Raji (cell line): ENCODE results near the gene SLC2A4RG.

Experiments
- POLR2A ChIP-seq: IDR thresholded peaks from 2 replicates; pipeline ENCODE4 v1.6.1; 2011; ENCODE audit warnings: low read depth, low read length, control low read depth; ENCODE audit not compliant: insufficient read depth

SLC2A4RG gene

DNA sequence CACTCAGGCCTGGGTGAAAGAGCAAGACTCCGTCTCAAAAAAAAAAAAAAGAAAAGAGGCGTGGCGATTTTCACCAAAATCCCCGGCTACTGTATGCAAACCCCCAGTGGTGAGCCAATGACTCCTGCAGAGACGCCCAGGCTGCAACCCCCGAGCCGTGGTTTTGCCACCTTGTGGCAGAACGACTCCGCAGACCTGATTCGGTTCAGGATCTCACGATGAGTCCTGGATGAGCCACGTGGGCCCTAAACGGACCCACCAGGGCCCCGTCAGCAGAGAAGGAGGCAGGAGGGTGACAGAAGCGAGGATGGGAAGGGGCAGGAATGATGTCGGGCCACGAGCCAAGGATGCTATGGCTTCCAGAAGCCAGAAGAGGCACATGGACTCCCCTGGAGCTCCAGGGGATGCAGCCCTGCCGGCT, 42.5 kb downstream of the SLC2A4RG start:
- no peak for TF ChIP-seq POLR2A

GRCh38 chr20:63782521-63782971, 43.0 kb downstream of the SLC2A4RG start:
- no peak for TF ChIP-seq POLR2A

DNA sequence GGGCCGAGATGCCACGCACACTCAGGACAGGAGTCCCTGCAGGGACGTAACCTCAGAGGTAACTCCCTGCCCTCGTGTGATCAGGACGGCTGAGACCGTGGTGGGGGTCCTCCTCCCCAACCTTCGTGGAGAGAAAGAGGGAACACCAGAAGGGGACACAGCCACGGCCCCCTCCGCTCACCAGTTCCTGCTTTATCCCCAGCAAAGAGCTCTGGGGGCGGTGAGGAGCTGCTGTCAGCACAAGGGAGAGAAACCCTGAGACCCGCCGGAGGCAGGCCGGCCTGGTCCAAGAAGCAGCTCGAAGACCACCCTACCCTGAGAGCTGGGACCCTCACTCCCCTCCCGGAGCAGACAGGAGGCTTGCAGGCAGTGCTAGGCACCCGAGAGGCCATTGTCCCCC, 44.4 kb downstream of the SLC2A4RG start:
- no peak for TF ChIP-seq POLR2A

- TF ChIP-seq POLR2A: no peak
Measured at GRCh38 chr20:63785691-63786131, 46.1 kb downstream of the SLC2A4RG start.

DNA sequence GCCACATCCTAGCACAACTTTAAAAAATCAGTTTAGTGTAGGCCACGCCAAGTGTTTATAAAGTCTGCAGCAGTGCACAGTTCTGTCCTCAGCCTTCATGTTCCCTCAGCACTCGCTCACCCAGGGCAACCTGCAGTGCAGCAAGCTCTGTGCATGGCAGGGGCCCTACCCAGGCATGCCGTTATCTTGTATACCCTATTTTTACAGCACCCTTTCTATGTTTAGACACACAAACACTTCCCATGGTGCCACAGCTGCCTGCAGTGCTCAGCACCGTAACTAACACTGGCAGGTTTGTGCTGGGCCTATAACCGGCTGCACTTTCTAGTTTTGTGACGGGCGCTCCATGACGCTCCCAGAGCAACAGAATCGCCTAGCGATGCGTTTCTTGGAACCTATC, 47.7 kb downstream of the SLC2A4RG start:
- no peak for TF ChIP-seq POLR2A

DNA sequence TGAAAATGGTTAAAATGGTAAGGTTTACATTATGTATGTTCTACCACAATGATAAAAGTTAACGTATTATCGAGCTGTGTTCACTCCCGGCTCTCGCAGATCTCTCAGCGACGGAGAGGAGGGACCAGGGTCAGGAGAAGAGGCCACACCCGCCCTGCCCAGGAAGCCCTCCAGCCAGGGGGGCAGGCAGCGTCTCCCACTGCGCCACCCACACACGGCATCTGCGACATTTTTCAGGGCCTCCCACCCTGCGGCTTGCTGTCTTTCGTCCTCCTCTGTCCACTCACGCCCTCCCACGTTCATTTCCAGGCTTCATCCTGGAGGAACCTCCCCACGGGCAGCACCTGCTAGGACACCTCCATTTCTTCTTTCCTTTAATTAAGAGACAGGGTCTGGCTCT, 48.2 kb downstream of the SLC2A4RG start:
- no peak for TF ChIP-seq POLR2A

- no peak for TF ChIP-seq POLR2A
Measured at GRCh38 chr20:63789836-63790571, 50.4 kb downstream of the SLC2A4RG start.

- TF ChIP-seq POLR2A: no peak
Measured at GRCh38 chr20:63790572-63791168, 51.1 kb downstream of the SLC2A4RG start.

- no peak for TF ChIP-seq POLR2A
Measured at GRCh38 chr20:63791497-63792156, 52.1 kb downstream of the SLC2A4RG start.

DNA sequence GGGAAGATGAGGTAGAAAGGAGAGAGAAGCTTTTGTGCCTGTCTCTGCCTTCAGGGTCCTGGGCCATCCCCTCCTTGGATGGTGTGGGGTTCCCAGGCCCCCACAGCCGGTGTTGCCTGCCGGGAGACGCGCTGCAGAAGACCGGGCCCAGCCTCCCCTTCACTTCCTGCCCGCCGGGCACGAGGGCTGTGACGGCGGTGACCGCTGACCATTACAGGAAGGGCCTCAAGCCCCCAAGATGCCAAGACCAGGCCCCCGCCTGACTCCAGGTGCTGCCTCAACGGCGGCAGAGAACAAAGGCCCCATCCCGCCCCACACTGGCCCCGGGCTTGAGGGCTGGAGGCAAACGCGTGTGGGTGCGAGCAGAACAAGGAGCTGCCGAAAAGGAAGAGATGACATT, 53.3 kb downstream of the SLC2A4RG start:
- no peak for TF ChIP-seq POLR2A
